Ureter (tissue), 1 donor: ENCODE measurements around the gene CFHR1. TPM values are rescaled to one million over a fixed set of nuclear protein-coding genes. Genes with fewer than 3 reads are reported as not detected.
"Not testable (repeated sequence)": the region's sequence is repeated elsewhere in the genome, so short reads cannot be mapped to it uniquely, and the experiment has no call there.

ENCODE experiments used
- DNase-seq: peaks from one replicate; pipeline ENCODE4 v3.0.0-alpha.2; 2020; ENCODE audit warnings: low spot score
- total RNA-seq: library from RNA; stranded (reverse); gene quantifications from one replicate; pipeline ENCODE4 v1.2.4, GENCODE V29; 2023
- donor health status: DM: yes; HTN: yes; CAD: no.

CFHR1 gene
- total RNA-seq, result 2.3 TPM

DNA sequence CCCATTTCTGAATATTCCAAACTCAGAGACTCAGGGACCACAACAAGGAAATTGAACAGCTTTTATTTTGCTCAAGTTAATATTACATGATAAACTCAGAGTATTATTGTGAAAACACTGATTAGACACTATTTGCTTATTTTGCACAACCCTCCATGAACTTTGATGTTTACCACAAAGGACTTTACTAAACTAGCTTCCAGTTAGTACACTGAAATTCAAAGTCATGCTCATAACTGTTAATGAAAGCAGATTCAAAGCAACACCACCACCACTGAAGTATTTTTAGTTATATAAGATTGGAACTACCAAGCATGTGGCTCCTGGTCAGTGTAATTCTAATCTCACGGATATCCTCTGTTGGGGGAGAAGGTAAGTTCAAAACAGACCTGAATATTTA, at the start of gene CFHR1:
CFHR1 (plus strand) TSS at position 201 of the 400 bp plus-strand sequence; CDS start at position 315, 114 bp downstream.
- DNase-seq, result not testable (repeated sequence)

DNA sequence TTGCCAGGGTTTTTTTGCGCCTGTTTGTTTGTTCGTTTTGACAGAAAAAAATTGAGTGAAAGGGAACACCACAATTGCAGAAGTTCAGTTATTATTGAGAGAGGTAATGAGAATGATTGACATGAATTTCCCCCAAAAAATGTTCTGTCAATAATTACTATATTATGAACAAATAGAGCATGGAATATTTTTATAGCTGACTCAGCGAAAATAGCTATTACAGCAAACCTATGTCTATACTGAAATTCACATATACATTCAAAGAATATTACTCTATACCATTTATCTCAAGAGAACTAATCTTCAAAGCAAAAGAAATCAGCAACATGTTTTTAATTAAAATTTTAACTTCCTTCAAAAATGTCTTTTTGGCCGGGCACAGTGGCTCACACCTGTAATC, 49.7 kb upstream of the CFHR1 start:
- DNase-seq, result not testable (repeated sequence)

DNA sequence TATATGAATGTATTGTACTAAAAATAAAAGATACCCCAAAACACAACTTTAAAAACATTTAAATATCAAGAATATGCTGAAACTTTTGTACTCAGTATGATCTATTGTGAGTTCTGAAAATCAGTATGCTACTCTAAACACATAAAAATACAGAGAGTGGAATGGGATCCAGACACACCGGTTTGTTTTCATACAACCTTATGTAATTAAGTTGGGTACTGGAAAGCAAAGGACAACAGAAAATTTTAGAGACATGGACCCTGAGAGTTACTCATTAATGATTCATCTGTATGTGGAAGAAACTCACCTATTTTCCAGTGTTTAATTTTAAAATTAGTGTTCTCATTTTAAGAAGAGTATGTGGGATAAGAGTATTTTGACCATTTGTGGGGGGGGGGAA, 45.8 kb upstream of the CFHR1 start:
- DNase-seq, result no peak

DNA sequence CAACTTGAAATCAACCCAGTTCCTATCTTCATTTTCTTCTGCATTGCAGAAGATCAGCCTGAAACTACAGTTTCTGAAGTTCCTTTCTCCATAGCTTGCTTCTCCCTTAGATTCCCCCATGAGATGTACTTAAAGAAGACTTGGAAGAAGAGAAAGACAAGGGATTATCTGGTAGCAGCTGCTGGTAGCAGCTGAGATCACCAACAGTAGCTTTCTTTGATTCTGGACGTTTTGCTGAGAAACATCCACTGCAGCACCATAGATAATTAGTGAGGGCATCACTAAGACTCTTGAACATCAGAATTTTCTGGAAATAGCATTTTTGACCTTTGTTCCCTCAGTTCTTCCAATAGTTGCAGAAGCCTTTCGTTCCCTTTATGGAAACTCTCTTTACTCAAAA, 45.4 kb upstream of the CFHR1 start:
- DNase-seq, result no peak

DNA sequence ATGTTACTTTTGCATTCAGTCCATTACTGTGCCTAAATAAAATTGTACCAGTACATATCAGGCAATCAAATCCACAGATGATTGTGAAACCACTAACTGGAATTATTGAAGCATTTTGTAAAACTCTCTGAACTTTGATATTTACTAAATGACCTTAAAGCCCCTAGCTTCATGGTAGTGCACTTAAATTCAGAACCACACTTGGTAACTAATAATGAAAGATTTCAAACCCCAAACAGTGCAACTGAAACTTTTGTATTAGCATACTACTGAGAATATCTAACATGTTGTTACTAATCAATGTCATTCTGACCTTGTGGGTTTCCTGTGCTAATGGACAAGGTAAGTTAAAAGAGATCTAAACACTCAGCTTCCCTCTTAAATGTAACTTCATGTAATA, 44.9 kb upstream of the CFHR1 start, which contains the start of gene CFHR3:
CFHR3 (plus strand) TSS at position 238 of the 400 bp plus-strand sequence; CDS start at position 285, 47 bp downstream.
- no peak for DNase-seq

DNA sequence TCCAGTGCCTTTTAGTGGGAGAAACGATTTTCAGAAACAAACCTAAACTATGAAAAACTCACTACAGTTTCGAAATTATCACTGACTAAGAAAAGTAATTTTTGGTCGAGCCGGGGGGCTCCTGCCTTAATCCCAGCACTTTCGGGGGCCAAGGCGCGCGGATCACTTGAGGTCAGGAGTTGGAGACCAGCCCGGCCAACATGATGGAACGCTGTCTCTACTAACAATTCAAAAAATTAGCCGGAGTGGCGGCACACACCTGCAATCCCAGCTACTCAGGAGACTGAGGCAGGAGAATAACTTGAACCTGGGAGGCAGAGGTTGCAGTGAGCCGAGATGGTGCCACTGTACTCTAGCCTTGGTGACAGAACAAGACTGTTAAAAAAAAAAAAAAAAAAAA, 41.9 kb upstream of the CFHR1 start:
- no peak for DNase-seq

DNA sequence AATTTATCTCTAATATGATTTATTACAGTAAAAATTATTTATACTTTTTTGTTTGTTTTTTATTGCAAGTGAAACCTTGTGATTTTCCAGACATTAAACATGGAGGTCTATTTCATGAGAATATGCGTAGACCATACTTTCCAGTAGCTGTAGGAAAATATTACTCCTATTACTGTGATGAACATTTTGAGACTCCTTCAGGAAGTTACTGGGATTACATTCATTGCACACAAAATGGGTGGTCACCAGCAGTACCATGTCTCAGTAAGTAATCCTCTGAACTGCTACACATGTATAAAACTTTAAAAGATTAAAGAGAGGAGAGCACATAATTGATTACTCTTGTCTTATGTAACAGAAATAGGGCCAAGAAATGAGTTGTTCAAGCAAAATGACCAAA, 40.4 kb upstream of the CFHR1 start:
- DNase-seq, result no peak

DNA sequence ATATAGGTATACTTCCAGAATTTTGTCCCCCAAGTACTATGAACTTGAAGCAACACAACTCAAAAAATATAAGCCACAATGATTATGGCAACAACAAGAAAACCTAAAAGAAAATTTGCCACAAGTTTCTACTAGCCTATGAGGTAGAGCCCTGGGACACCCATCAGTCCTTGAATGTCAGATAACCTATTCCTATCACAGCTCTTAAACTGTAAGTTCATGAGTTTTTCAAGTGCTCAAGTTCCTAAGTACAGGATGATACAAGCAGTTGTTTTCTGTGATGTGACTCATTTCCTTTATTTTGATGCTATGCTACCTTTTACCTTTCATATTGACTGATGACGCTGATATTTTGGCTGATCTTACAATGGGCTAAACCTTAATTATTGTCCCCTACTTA, 28.3 kb upstream of the CFHR1 start:
- DNase-seq, result not testable (repeated sequence)

DNA sequence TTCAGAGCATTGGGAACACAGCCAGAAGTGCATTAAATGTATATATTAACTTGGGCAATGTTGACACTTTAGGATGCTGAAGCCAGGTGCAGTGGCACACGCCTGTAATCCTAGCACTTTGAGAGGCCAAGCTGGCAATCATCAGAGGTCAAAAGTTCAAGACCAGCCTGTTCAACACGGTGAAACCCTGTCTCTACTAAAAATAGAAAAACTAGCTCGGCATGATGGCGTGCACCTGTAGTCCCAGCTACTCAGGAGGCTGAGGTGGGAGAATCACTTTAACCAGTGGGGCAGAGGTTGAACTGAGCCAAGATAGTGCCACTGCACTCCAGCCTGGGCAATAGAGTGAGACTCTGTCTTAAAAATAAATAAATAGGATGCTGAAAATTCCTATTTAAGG, 25.4 kb upstream of the CFHR1 start:
- not testable (repeated sequence) for DNase-seq

DNA sequence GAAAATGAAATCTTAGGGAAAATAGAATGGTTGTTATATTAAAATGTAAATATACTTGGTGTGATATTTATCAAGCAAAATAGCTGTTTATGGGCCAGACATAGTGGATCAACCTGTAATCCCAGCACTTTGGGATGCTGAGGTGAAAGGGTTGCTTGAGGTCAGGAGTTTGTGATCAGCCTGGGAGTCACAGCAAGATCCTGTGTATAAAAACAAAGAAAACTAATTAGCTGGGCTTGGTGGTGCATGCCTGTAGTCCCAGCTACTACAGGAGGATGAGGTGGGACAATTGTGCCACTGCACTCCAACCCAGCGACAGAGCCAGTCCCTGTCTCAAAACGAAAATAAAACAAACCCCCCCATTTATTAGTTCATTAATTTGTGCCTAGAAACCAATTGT, 21.6 kb upstream of the CFHR1 start:
- no peak for DNase-seq

DNA sequence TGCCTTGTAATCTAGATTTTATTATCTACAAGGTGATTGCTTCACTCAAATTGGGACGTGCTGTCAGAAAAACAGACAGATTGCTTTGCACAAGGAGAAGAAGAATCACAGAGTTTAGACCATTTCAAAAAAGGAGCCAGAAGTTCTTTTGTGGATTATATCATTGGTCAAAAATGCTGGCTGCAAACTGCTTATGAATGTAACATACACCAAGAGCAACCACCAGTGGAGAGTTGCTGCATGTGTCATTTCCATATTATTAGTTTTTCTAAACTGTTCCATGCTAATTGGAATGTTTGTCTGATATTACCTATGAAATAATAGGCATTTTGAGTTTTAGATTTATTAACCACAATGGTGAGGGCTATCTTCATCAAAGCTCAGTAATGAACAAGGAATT, 17.6 kb upstream of the CFHR1 start:
- DNase-seq, result not testable (repeated sequence)

DNA sequence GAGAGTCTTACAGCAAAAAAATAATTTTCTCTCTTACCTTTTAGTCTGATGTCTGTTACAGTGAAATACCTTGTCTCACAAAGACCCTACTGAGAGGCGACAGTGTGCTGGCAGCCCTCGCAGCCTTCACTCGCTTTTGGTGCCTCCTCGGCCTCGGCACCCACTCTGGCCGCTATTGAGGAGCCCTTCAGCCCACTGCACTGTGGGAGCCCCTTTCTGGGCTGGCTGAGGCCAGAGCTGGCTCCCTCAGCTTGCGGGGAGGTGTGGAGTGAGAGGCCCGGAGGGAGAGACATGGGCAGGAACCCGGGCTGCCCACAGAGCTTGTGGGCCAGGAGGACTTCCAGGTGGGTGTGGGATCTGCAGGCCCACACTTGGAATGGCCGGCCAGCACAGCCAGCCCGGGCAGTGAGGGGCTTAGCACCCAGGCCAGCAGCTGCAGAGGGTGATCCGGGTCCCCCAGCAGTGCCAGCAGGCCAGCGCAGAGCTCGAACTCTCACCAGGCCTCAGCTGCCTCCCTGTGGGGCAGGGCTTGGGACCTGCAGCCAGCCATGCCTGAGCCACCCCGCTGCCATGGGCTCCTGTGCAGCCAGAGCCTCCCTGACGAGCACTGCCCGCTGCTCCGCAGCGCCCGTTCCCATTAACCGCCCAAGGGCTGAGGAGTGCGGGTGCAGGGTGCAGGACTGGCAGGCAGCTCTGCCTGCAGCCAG, 10.8 kb upstream of the CFHR1 start:
- no peak for DNase-seq

DNA sequence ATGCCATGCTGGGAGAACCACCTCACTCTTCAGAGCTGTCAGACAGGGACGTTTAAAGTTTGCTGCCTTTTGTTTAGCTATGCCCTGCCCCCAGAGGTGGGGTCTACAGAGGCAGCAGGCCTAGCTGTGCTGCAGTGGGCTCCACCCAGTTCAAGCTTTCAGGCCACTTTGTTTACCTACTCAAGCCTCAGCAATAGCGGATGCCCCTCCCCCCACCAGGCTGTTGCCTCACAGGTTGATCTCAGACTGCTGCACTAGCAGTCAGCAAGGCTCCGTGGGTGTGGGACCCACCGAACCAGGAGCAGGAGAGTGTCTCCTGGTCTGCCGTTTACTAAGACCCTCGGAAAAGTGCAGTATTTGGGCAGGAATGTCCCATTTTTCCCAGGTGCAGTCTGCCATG, 2.1 kb upstream of the CFHR1 start:
- not testable (repeated sequence) for DNase-seq

DNA sequence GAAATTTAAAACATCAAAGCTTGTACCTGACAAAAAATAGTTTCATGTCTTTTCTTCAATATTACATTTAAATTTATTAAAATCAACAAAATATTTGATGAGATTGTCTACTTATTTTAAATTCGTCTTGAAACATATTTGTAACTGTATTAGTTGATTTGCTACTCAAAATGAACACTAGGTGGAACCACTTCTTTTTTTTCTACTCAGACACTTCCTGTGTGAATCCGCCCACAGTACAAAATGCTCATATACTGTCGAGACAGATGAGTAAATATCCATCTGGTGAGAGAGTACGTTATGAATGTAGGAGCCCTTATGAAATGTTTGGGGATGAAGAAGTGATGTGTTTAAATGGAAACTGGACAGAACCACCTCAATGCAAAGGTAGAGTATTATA, 8.3 kb downstream of the CFHR1 start:
- DNase-seq, result not testable (repeated sequence)

DNA sequence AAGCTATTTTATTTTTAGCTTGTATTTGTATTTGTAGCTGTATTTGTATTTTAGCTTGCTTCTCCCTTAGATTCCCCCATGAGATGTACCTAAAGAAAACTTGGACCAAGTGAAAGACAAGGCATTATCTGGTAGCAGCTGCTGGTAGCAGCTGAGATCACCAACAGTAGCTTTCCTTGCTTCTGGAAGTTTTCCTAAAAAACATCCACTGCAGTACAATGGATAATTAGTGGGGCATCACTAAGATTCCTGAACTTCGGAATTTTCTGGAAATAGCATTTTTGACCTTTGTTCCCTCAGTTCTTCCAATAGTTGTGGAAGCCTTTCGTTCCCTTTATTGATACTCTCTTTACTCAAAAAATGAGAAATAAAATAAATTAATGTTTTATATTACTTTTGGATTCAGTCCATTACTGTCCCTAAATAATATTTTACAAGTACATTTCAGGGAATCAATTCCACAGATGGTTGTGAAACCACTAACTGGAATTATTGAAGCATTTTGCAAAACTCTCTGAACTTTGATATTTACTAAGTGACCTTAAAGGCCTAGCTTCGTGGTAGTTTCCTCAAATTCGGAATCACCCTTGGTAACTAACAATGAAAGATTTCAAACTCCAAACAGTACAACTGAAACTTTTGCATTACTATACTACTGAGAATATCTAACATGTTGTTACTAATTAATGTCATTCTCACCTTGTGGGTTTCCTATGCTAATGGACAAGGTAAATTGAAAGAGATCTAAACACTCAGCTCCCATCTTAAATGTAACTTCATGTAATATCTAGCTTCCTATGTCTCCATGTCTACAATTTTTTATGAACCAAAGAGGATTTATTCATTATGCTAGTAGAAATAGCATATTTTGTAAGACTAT, 30.3 kb downstream of the CFHR1 start:
- not testable (repeated sequence) for DNase-seq

DNA sequence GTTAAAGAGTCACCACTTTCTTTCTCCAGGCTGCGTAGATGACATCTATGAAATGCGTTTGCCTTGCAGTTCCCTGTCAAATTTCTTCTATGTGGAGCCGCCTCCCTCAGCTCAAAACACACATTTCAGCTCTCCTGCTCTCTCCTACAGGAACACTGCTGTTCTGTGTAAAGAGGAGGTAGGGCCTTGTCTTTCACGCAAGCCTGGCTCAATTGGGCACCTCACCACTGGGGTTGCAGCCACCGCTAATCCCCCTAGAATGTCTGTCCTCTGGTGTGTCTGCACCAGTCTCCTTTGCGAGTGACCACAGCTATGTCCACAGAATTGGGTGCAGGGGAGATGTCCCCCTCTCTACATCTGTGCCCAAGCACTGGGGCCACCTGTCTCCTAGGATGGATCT, 36.5 kb downstream of the CFHR1 start:
- DNase-seq, result no peak

DNA sequence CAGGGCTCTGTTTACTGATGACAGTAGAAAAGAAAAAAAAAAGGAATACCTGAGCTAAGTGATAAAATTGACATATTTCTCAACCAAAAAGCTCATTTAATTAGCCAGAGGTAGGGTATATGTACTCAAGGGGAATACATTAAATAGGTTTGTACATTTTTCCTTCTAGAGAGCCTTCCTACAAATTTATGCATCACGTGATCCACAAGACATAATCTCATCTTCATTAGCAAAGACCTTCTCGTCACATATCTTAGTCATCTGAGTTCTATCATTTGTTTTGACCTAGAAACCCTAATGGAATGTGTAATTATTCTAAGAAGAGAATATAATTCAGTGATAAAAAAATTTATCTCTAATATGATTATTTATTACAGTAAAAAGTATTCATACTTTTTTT, 37.7 kb downstream of the CFHR1 start:
- DNase-seq, result no peak

DNA sequence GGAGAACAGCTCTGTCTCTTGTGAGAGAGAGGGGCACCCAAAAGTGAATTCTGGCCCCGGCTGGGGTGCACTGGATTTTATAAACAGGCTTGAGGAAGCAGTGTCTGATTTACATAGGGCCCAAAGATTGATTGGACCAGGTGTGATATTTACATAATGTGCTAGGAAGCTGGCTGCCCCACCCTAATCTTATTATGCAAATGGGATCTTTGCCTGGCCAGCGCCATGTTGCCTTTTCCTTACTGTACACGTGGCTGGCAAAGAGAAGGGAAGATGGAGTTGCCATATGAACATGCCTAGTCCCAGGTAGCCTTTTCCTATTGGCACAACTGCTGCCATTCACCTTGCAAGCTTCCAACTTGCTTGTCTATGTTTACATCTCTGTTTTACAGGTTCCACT, 39.3 kb downstream of the CFHR1 start:
- DNase-seq, result no peak

DNA sequence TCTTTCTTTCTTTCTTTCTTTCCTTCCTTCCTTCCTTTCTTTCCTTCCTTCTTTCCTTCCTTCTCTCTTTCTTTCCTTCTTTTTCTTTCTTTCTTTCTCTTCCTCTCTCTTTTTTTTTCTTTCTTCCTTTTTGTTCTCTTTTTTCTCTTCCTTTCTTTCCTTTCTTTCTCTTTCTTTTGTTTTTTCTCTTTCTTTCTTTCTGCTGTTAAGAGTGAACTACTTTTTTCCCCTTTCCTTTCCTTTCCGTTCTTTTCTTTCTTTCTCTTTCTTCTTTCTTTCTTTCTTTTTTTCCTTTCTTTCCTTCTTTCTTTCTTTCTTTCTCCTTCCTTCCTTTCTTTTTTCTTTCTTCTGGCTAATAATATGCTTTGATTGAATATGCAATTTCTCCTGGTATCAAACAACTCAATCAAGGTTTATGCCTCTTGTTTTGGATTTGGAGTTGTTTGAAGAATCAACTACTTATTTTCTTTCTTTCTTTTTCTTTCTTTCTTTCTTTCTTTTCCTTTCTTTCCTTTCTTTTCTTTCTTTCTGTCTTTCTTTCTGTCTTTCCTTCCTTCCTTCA, 40.9 kb downstream of the CFHR1 start:
- no peak for DNase-seq

DNA sequence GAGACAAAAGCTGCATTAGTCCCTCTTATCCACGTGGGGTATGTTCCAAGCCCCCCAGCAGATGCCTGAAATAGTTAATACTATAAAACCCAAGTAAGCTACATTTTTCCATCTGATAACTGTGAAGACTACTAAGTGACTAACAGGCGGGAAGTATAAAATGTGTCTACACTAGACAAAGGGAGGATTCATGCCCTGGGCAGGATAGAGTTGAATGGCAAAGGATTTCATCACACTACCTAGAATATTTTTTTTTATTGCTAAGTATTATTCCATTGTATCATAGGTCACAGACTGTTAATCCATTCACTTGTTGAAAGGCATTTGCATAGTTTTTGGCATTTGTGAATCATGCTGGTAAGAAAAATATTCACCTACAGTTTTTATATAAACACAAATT, 41.9 kb downstream of the CFHR1 start:
- DNase-seq, result no peak

DNA sequence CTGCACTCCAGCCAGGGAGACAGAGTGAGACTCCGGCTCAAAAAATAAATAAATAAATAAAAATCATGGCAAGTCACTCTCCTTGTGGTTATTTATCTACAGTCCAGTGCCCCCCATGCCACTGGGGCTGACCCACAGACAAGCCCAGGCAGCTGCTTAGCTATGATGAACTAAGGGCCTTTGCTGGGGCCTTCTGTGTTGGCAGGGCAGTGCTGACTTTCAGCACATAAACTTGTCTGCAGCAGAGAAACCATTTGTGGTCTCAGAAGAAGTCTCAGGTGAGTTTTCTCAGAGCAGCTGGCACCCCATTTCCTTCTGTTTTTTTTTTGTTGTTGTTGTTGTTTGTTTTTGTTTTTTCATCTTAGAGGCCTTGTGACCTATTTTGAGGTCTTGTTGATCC, 47.4 kb downstream of the CFHR1 start:
- DNase-seq, result no peak

DNA sequence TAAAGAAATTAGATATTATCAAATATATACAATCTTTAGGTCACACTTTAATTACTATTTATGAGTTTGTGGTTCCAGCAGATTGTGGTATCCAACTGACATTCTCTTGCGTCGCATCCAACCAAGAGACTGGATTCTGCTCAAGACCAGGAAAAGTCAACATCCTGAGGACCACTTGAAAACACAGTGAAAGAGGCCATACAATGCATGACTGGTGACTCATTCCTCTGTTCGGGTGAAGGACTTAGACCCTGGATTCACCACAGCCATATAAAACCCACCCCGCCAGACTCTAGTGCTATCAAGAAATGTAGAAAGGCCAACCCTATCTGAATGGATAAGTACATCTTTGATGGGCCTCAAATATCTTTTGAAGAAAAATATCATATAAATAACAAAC, 53.9 kb downstream of the CFHR1 start:
- DNase-seq, result no peak

DNA sequence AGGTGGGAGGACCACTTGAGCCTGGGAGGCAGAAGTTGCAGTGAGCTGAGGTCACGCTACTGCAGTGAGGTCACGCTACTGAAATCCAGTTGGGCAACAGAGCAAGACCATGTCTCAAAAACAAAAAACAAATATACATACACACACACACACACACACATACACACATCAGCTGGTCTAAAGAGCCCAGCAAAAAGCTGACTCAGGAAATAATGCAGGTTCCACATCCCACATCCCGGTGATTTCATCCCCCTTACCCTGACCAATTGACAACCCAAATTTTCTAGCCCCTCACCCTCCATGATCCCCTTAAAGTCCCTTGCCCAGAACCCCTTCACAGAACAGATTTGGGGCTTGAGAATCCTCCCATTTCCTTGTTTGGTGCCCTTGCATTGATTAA, 56.4 kb downstream of the CFHR1 start:
- no peak for DNase-seq
